ENCODE measurements around the gene TFDP1. TPM values are rescaled to one million over a fixed set of nuclear protein-coding genes. Genes with fewer than 3 reads are reported as not detected.
A peak's percentile ranks its signal among the peaks of the same experiment; 100 is the strongest.

The TFDP1 gene
- total and polyA plus RNA-seq, 5 donors from 2014 or later, result 31.1 to 64.3 (median 39.8) TPM

DNA sequence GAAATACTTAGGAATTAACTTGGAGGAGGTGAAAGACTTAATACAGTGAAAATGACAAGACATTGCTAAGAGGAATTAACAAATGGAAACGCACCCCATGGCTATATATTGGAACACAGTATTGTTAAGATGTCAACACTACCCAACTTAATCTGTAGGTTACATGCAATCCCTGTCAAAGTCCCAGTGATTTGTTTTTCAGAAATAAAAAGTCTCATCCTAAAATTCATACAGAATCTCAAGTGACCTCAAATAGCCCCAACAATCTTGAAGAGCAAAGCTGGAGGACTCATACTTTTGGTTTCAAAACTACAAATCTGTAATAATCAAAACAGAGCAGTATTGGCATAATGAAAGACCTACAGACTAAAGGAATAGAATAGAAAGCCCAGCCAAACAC is 60.2 kb downstream of the TFDP1 start:
- H3K4me3 ChIP-seq (ENCODE audit: low read depth, low read length), result no peak overlapping the region

DNA sequence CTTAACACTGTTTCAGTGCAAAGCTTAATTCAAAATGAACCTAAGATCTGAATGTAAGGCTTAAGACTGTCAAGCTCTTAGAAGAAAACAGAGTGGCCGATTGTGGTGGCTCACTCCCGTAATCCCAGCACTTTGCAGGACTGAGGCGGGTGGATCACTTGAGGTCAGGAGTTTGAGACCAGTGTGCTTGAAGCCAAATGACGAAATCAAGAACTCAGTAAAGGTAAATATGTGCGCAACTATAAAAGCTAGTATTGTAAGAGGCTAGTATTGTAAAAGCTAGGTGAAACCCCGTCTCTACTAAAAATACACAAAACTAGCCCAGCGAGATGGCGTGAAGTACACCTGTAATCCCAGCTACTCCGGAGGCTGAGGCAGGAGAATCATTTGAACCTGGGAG is 60.8 kb downstream of the TFDP1 start:
- Histone ChIP-seq H3K27me3 (ENCODE audit: control insufficient read depth, insufficient read depth, low read length) (no peaks in the 10 kb centered on the region), H3K27ac (ENCODE audit: insufficient read depth, low read length, poor library complexity, severe bottlenecking) (no peak overlapping the region), H3K4me1 (ENCODE audit: control insufficient read depth, insufficient read depth, low read length, poor library complexity, severe bottlenecking) (no peaks in the 10 kb centered on the region), H3K4me3 (ENCODE audit: low read depth, low read length) (no peak overlapping the region), H3K9me3 (ENCODE audit: control insufficient read depth in 2 of 2, low read length in 2 of 2) (no peaks in the 10 kb centered on the region), H3K36me3 (ENCODE audit: control insufficient read depth, insufficient read depth, low read length) (peaks cover 4% of the 10 kb centered on the region)
- no peak overlapping the region for H3K27ac Mint-ChIP-seq
- H3K9me3 Mint-ChIP-seq, result peaks cover 0 to 7% (median 0%) of the 10 kb centered on the region in 7 donors
- H3K27me3 Mint-ChIP-seq, result no peaks in the 10 kb centered on the region
- H3K4me1 Mint-ChIP-seq, result peaks cover 0 to 7% (median 3%) of the 10 kb centered on the region in 4 donors
- DNase-seq (no peak), ATAC-seq (ENCODE audit: low read depth in 2 of 2) (no peak)
- H3K4me3 Mint-ChIP-seq, result no peak overlapping the region
- H3K36me3 Mint-ChIP-seq, result peaks cover 11% of the 10 kb centered on the region

More for the DNA sequence above, 60.2 kb downstream of the TFDP1 start:
- Histone ChIP-seq H3K27me3 (ENCODE audit: control insufficient read depth, insufficient read depth, low read length) (no peaks in the 10 kb centered on the region), H3K27ac (ENCODE audit: insufficient read depth, low read length, poor library complexity, severe bottlenecking) (no peak overlapping the region), H3K36me3 (ENCODE audit: control insufficient read depth, insufficient read depth, low read length) (peaks cover 4% of the 10 kb centered on the region), H3K4me1 (ENCODE audit: control insufficient read depth, insufficient read depth, low read length, poor library complexity, severe bottlenecking) (no peaks in the 10 kb centered on the region), H3K9me3 (ENCODE audit: control insufficient read depth in 2 of 2, low read length in 2 of 2) (no peaks in the 10 kb centered on the region)
- ATAC-seq (ENCODE audit: low read depth in 2 of 2), result no peak
- DNase-seq, result no peak
- Mint-ChIP-seq H3K9me3 (peaks cover 0 to 7% (median 0%) of the 10 kb centered on the region in 7 donors), H3K36me3 (peaks cover 16% of the 10 kb centered on the region), H3K4me3 (no peak overlapping the region), H3K27me3 (no peaks in the 10 kb centered on the region), H3K4me1 (peaks cover 0 to 7% (median 3%) of the 10 kb centered on the region in 4 donors), H3K27ac (no peak overlapping the region)

DNA sequence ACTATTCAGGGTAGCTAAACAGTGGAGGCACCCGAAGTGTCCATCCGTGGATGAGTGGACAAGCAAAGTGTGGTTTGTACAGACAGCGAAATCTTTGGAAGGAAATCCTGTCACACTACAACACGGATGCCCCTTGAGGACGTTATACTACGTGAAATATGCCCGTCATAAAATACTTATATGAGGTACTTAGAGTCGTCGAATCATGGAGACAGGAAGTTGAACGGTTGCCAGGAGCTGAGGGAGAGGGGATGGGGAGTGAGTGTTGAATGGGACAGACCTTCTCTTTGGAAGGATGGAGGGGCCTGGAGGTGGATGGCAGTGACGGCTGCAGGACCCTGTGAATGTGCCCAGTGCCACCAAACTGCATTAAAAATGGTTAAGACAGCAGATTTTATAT is 61.8 kb downstream of the TFDP1 start:
- Histone ChIP-seq H3K4me1 (ENCODE audit: control insufficient read depth, insufficient read depth, low read length, poor library complexity, severe bottlenecking) (no peaks in the 10 kb centered on the region), H3K9me3 (ENCODE audit: control insufficient read depth in 2 of 2, low read length in 2 of 2) (no peaks in the 10 kb centered on the region), H3K27me3 (ENCODE audit: control insufficient read depth, insufficient read depth, low read length) (no peaks in the 10 kb centered on the region), H3K4me3 (ENCODE audit: low read depth, low read length) (no peak overlapping the region), H3K27ac (ENCODE audit: insufficient read depth, low read length, poor library complexity, severe bottlenecking) (no peak overlapping the region), H3K36me3 (ENCODE audit: control insufficient read depth, insufficient read depth, low read length) (no peaks in the 10 kb centered on the region)
- DNase-seq (no peak), ATAC-seq (ENCODE audit: low read depth in 2 of 2) (no peak)
- Mint-ChIP-seq H3K27me3 (no peaks in the 10 kb centered on the region), H3K9me3 (peaks cover 0 to 7% (median 0%) of the 10 kb centered on the region in 7 donors), H3K27ac (peak overlapping the region in 1 of 3 donors; percentile 56), H3K4me3 (no peak overlapping the region), H3K4me1 (peaks cover 0 to 7% (median 3%) of the 10 kb centered on the region in 4 donors), H3K36me3 (peaks cover 5% of the 10 kb centered on the region)

DNA sequence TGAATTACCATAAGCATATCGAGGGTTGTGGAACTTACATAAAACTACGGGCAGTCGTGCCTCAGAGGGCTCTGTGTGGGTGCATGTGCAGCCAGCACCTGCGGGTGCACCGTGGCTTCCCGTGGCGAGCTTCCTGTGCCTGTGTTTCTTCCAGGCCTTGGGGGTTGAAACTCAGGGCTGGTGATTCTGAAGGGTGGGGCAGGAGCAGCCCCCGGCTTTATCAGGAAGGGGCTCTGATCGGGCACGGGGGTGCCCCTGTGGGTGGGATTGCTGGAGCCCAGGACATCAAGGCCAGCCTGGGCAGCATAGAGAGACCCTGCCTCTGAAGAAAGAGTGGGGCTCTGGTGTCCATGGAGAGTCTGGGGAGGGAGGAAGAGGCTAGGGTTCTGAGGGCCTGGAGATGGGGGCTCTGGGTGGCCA is 62.4 kb downstream of the TFDP1 start:
- Mint-ChIP-seq H3K27me3 (no peaks in the 10 kb centered on the region), H3K27ac (no peak overlapping the region), H3K4me1 (peaks cover 0 to 7% (median 3%) of the 10 kb centered on the region in 4 donors), H3K4me3 (no peak overlapping the region), H3K36me3 (peaks cover 5% of the 10 kb centered on the region), H3K9me3 (peaks cover 0 to 6% (median 0%) of the 10 kb centered on the region in 7 donors)
- H3K27me3 ChIP-seq (ENCODE audit: control insufficient read depth, insufficient read depth, low read length), result no peaks in the 10 kb centered on the region
- DNase-seq (no peak), ATAC-seq (ENCODE audit: low read depth in 2 of 2) (no peak)
- no peak overlapping the region for H3K4me3 ChIP-seq (ENCODE audit: low read depth, low read length)
- no peaks in the 10 kb centered on the region for H3K36me3 ChIP-seq (ENCODE audit: control insufficient read depth, insufficient read depth, low read length)
- no peaks in the 10 kb centered on the region for H3K9me3 ChIP-seq (ENCODE audit: control insufficient read depth in 2 of 2, low read length in 2 of 2)
- no peaks in the 10 kb centered on the region for H3K4me1 ChIP-seq (ENCODE audit: control insufficient read depth, insufficient read depth, low read length, poor library complexity, severe bottlenecking)
- no peak overlapping the region for H3K27ac ChIP-seq (ENCODE audit: insufficient read depth, low read length, poor library complexity, severe bottlenecking)

DNA sequence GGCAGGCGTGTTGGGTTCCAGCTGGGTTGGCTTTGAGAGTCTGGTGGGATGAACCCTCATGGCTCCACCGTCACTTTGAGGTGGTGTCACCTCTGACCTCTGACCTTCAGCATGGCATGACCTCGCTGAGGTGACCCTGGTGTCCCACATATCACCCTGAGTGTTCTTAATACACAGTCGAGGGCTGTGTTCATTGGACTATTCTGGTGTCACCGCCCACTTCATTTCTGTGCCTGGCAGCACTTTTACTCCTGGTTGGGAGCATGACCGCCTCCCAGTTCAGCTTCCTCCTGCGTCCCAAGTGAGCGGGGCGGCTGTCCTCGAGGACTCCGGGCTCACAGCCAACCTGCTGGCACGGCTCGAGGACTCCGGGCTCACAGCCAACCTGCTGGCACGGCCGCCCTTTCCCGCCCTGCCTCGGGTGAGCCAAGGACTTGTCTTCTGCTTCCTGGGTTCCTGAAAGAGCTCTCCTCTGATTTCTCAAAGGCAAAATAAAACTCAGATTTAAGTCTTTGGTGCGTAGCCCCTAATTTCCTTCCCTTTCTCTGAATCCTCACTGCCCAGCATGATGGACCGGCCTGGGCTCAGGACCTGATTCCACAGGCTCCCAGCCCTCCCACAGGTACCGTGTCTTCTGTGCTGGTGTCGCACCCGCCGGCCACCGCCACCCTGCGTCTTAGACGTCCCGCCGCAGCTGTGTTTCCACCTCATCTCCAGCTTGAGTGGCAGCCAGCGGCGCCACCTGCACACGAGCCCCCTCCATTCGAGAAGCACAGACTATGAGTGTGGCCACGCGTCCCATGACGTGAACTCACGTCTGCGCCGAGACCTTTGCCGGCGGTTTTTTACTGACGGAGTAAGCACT is 63.0 kb downstream of the TFDP1 start:
- no peak for DNase-seq
- Histone ChIP-seq H3K27ac (ENCODE audit: insufficient read depth, low read length, poor library complexity, severe bottlenecking) (no peak overlapping the region), H3K4me1 (ENCODE audit: control insufficient read depth, insufficient read depth, low read length, poor library complexity, severe bottlenecking) (no peaks in the 10 kb centered on the region), H3K4me3 (ENCODE audit: low read depth, low read length) (no peak overlapping the region), H3K27me3 (ENCODE audit: control insufficient read depth, insufficient read depth, low read length) (no peaks in the 10 kb centered on the region), H3K36me3 (ENCODE audit: control insufficient read depth, insufficient read depth, low read length) (no peaks in the 10 kb centered on the region), H3K9me3 (ENCODE audit: control insufficient read depth in 2 of 2, low read length in 2 of 2) (no peaks in the 10 kb centered on the region)
- no peak overlapping the region for H3K27ac Mint-ChIP-seq
- H3K27me3 Mint-ChIP-seq, result no peaks in the 10 kb centered on the region
- H3K36me3 Mint-ChIP-seq, result peaks cover under 1% of the 10 kb centered on the region
- ATAC-seq (ENCODE audit: low read depth in 2 of 2), result no peak
- H3K4me1 Mint-ChIP-seq, result peaks cover 0 to 7% (median 3%) of the 10 kb centered on the region in 4 donors
- H3K9me3 Mint-ChIP-seq, result peaks cover 0 to 5% (median 0%) of the 10 kb centered on the region in 7 donors
- no peak overlapping the region for H3K4me3 Mint-ChIP-seq

DNA sequence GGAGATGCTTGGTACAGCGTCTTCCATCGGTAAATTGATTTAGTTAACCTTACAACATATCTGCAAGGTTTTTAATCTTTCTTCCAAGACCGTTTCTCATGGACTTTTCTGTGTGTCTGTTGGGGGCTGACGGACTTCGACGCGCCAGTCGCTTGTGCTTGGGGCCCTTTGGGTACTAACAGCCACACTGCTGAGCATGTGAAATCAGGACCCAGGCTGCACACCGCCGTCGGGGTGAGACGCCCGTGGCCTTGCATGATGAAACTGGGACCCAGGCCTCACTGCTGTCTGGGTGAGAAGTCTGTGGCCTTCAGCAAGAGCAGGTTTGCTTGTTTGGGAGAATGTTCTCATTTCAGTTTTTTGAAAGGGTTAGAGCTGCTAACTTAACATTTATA is 63.7 kb downstream of the TFDP1 start:
- Histone ChIP-seq H3K4me3 (ENCODE audit: low read depth, low read length) (no peak overlapping the region), H3K27ac (ENCODE audit: insufficient read depth, low read length, poor library complexity, severe bottlenecking) (no peak overlapping the region), H3K4me1 (ENCODE audit: control insufficient read depth, insufficient read depth, low read length, poor library complexity, severe bottlenecking) (no peaks in the 10 kb centered on the region), H3K36me3 (ENCODE audit: control insufficient read depth, insufficient read depth, low read length) (no peaks in the 10 kb centered on the region), H3K27me3 (ENCODE audit: control insufficient read depth, insufficient read depth, low read length) (no peaks in the 10 kb centered on the region), H3K9me3 (ENCODE audit: control insufficient read depth in 2 of 2, low read length in 2 of 2) (no peaks in the 10 kb centered on the region)
- Mint-ChIP-seq H3K36me3 (no peaks in the 10 kb centered on the region), H3K4me1 (peaks cover 0 to 7% (median 3%) of the 10 kb centered on the region in 4 donors), H3K27ac (no peak overlapping the region), H3K9me3 (peaks cover 0 to 4% (median 0%) of the 10 kb centered on the region in 7 donors), H3K27me3 (no peaks in the 10 kb centered on the region), H3K4me3 (no peak overlapping the region)
- no peak for ATAC-seq (ENCODE audit: low read depth in 2 of 2)
- DNase-seq, result no peak

DNA sequence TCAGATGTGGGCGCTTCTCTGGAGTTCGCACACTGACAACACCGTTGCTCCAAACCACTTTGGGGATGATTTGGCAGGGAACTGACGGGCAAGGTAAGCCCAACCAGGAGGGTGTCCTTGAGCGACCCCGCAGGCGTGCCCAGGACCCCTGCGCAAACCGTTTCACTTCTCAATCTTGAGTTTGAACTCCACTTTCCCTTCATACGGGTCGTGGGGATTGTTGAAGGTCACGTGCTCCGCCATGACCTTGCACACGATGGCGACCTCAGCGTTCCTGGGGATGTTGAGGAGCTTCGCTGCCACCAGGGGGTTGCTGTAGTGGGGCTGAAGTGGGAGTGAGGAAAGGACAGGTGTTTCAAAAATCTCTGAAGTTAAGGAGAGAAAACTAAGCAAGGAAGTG is 64.7 kb downstream of the TFDP1 start:
- H3K27ac Mint-ChIP-seq, result no peak overlapping the region
- Histone ChIP-seq H3K27me3 (ENCODE audit: control insufficient read depth, insufficient read depth, low read length) (no peaks in the 10 kb centered on the region), H3K9me3 (ENCODE audit: control insufficient read depth in 2 of 2, low read length in 2 of 2) (no peaks in the 10 kb centered on the region), H3K36me3 (ENCODE audit: control insufficient read depth, insufficient read depth, low read length) (no peaks in the 10 kb centered on the region), H3K27ac (ENCODE audit: insufficient read depth, low read length, poor library complexity, severe bottlenecking) (no peak overlapping the region), H3K4me3 (ENCODE audit: low read depth, low read length) (no peak overlapping the region), H3K4me1 (ENCODE audit: control insufficient read depth, insufficient read depth, low read length, poor library complexity, severe bottlenecking) (no peaks in the 10 kb centered on the region)
- H3K27me3 Mint-ChIP-seq, result no peaks in the 10 kb centered on the region
- H3K9me3 Mint-ChIP-seq, result peaks cover 0 to 4% (median 0%) of the 10 kb centered on the region in 7 donors
- DNase-seq (no peak), ATAC-seq (ENCODE audit: low read depth in 2 of 2) (no peak)
- H3K4me1 Mint-ChIP-seq, result peaks cover 0 to 7% (median 3%) of the 10 kb centered on the region in 4 donors
- no peak overlapping the region for H3K4me3 Mint-ChIP-seq
- no peaks in the 10 kb centered on the region for H3K36me3 Mint-ChIP-seq

DNA sequence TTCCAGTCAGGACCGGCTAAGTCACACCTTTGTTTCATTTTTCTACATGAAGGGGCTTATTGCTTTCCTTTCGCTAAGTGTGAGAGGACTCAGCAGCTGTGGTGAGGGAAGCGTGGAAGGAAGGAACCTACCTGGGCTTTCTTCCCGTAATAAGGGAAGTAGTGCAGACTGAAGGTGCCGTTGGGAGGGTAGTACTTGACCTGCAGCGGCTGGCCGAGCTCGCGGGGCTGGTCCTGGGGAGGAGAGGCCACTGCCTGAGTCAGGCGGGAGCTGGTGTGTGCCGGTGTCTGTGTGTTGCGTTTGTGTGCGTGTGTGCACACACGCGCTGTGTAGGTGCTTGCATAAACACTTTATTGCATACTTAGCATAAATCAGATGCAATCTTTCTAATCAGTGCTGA is 65.7 kb downstream of the TFDP1 start:
- DNase-seq (no peak), ATAC-seq (ENCODE audit: low read depth in 2 of 2) (no peak)
- no peaks in the 10 kb centered on the region for H3K9me3 ChIP-seq (ENCODE audit: control insufficient read depth in 2 of 2, low read length in 2 of 2)
- Mint-ChIP-seq H3K4me3 (no peak overlapping the region), H3K27ac (no peak overlapping the region), H3K36me3 (no peaks in the 10 kb centered on the region), H3K27me3 (no peaks in the 10 kb centered on the region), H3K9me3 (peaks cover 0 to 4% (median 0%) of the 10 kb centered on the region in 7 donors), H3K4me1 (peaks cover 0 to 7% (median 3%) of the 10 kb centered on the region in 4 donors)
- no peaks in the 10 kb centered on the region for H3K27me3 ChIP-seq (ENCODE audit: control insufficient read depth, insufficient read depth, low read length)
- H3K4me3 ChIP-seq (ENCODE audit: low read depth, low read length), result no peak overlapping the region
- H3K36me3 ChIP-seq (ENCODE audit: control insufficient read depth, insufficient read depth, low read length), result no peaks in the 10 kb centered on the region
- no peak overlapping the region for H3K27ac ChIP-seq (ENCODE audit: insufficient read depth, low read length, poor library complexity, severe bottlenecking)
- H3K4me1 ChIP-seq (ENCODE audit: control insufficient read depth, insufficient read depth, low read length, poor library complexity, severe bottlenecking), result no peaks in the 10 kb centered on the region

Data from CD4-positive, CD25-positive, alpha-beta regulatory T cell (primary cell).